GM12878 (cell line): ENCODE measurements around the gene OR6C70. TPM values are rescaled to one million over a fixed set of nuclear protein-coding genes. Genes with fewer than 3 reads are reported as not detected.

ENCODE experiments used
- ATAC-seq: fragments of 200-7000 bp; cut with Tn5 transposase; 3 replicates; pipeline ENCODE4 v1.9.1; 2020; ENCODE audit warnings: mild to moderate bottlenecking, moderate library complexity
- BruUV-seq: library from RNA; stranded (reverse); fragments of 400-500 nt; replicated peaks from 2 replicates; lab custom pipeline; 2021; lab: Mats Ljungman, UMichigan
- CTCF ChIA-PET: fragments of 300-600 bp; sonication (Branson Sonifier 250); formaldehyde crosslinking; extraction: SDS; loops from one replicate; lab custom pipeline; 2021; ENCODE audit warnings: inconsistent platforms; lab: Yijun Ruan, JAX
- POLR2A ChIA-PET: fragments of 350-600 bp; formaldehyde crosslinking; extraction: SDS; loops from one replicate; lab custom pipeline; 2021; ENCODE audit warnings: inconsistent platforms; lab: Charles Lee
- RAD21 ChIA-PET: fragments of 300-600 bp; sonication (Branson Sonifier 250); formaldehyde crosslinking; loops from one replicate; lab custom pipeline; 2023; ENCODE audit warnings: antibody characterized with exemption; ENCODE audit not compliant: unreplicated experiment; lab: Charles Lee
- SMC1A ChIA-PET: fragments of 300-600 bp; sonication (Branson Sonifier 250); formaldehyde crosslinking; loops from one replicate; lab custom pipeline; 2023; ENCODE audit not compliant: unreplicated experiment, uncharacterized antibody; lab: Charles Lee
- DNase-seq: peaks from one replicate; pipeline ENCODE4 v3.0.0-alpha.2; 2011; ENCODE audit warnings: low read depth, low spot score
- FAIRE-seq: peaks from 3 replicates; lab custom pipeline; 2011; peaks lifted over from hg19 to GRCh38; lab: Jason Lieb, UNC
- H2AFZ ChIP-seq: 2 replicates; pipeline ENCODE4 v1.6.0; 2011; ENCODE audit warnings: low read depth, low read length, control low read depth; ENCODE audit not compliant: control insufficient read depth
- H3K27ac ChIP-seq: 2 replicates; pipeline ENCODE4 v1.5.1; 2011; ENCODE audit warnings: control low read depth; ENCODE audit not compliant: control insufficient read depth, insufficient read depth
- H3K27me3 ChIP-seq, 2 experiments: replicated peaks in 1 of 2; 2 replicates each; pipeline versions ENCODE4 v1.6.0 to v1.6.1; 2011; ENCODE audit warnings: low read length in 1 of 2; ENCODE audit not compliant: control insufficient read depth in 2 of 2, insufficient read depth in 2 of 2
- H3K36me3 ChIP-seq, 2 experiments: 2 replicates each; pipeline ENCODE4 v1.5.1; 2011; ENCODE audit warnings: low read length in 1 of 2; ENCODE audit not compliant: control insufficient read depth in 2 of 2, insufficient read depth in 2 of 2
- H3K4me1 ChIP-seq: 2 replicates; pipeline ENCODE4 v1.6.1; 2011; ENCODE audit warnings: mild to moderate bottlenecking, low read length, moderate library complexity, mixed read lengths; ENCODE audit not compliant: control insufficient read depth, insufficient read depth
- H3K4me2 ChIP-seq: 2 replicates; pipeline ENCODE4 v1.6.0; 2011; ENCODE audit warnings: control low read depth; ENCODE audit not compliant: control insufficient read depth, insufficient read depth
- H3K4me3 ChIP-seq: fragments of 200-600 bp; sonication (generic); 2 replicates; pipeline ENCODE4 v1.5.1; 2016
- H3K79me2 ChIP-seq: 2 replicates; pipeline ENCODE4 v1.6.0; 2011; ENCODE audit warnings: low read length; ENCODE audit not compliant: control insufficient read depth, insufficient read depth
- H3K9ac ChIP-seq: 2 replicates; pipeline ENCODE4 v1.8.0; 2011; ENCODE audit warnings: low read length, control low read depth, mixed read lengths; ENCODE audit not compliant: control insufficient read depth, insufficient read depth
- H3K9me3 ChIP-seq: replicated peaks from 3 replicates; pipeline ENCODE4 v1.5.1; 2011; ENCODE audit warnings: mild to moderate bottlenecking, low read length; ENCODE audit not compliant: control insufficient read depth, insufficient read depth
- H4K20me1 ChIP-seq: 2 replicates; pipeline ENCODE4 v1.6.0; 2011; ENCODE audit not compliant: control insufficient read depth, insufficient read depth
- CEBPB ChIP-seq, 2 experiments: fragments of 150-350 bp in 1 of 2; IDR thresholded peaks; 2 replicates each; pipeline ENCODE4 v1.6.1; 2012 to 2014; ENCODE audit warnings: low read depth in 2 of 2, low read length in 2 of 2, borderline replicate concordance in 1 of 2, inconsistent platforms in 1 of 2
- E4F1 ChIP-seq: fragments of 450-650 bp; IDR thresholded peaks from 2 replicates; pipeline ENCODE4 v1.6.1; 2018; ENCODE audit warnings: borderline replicate concordance, mild to moderate bottlenecking; ENCODE audit not compliant: partially characterized antibody
- NFXL1 ChIP-seq: fragments of 450-650 bp; IDR thresholded peaks from 2 replicates; pipeline ENCODE4 v1.6.1; 2017; ENCODE audit warnings: antibody characterized with exemption, mild to moderate bottlenecking, borderline replicate concordance
- WGBS: methylation state at CpG from one replicate; pipeline ENCODE4 v1.1.6; 2016; ENCODE audit warnings: low lambda C conversion rate; ENCODE audit not compliant: insufficient replicate concordance, insufficient coverage; ENCODE audit errors: missing lambda C conversion rate; 5-methylcytosine and 5-hydroxymethylcytosine counted together
- in situ Hi-C: fragments of 300-500 bp; cut with MboI; formaldehyde crosslinking; loops from 9 replicates; pipeline ENCODE4 v1.14.3; 2018; ENCODE audit warnings: mixed read lengths
- intact Hi-C: fragments of 100-400 bp; cut with micrococcal nuclease; formaldehyde crosslinking; loops from one replicate; pipeline ENCODE4 v1.14.2; 2022; ENCODE audit not compliant: unreplicated experiment
- polyA plus RNA-seq, 11 experiments: library from polyadenylated mRNA; depleted of rRNA in 4 of 11; unstranded in 6 of 11; stranded (reverse) in 5 of 11; fragments of >200 nt; fragmentation: Nextera tagmentation in 4 of 11; fragmentation: Illumina TruSeq in 1 of 11; extraction: Ambion mirVana in 4 of 11; extraction: Trizol in 1 of 11; gene quantifications; 1 replicate in 1 of 11; 2 replicates in 10 of 11; pipeline versions ENCODE4 v1.2.1 to v1.2.3, GENCODE V29; 2011 to 2016; ENCODE audit warnings: inconsistent platforms in 2 of 11, missing spikeins in 2 of 11, low read depth in 1 of 11
- total RNA-seq, 4 experiments: library from RNA; depleted of rRNA in 3 of 4; stranded (reverse); fragments of >200 nt in 3 of 4; fragmentation: Illumina TruSeq in 1 of 4; extraction: Trizol in 1 of 4; gene quantifications; 2 replicates each; pipeline versions ENCODE4 v1.2.1 to v1.2.3, GENCODE V29; 2013 to 2021

The OR6C70 gene
- total and polyA plus RNA-seq, 10 of the 15 experiments (the other 5 are each of a cell fraction or from before 2014, with no cell fraction given): not detected

DNA sequence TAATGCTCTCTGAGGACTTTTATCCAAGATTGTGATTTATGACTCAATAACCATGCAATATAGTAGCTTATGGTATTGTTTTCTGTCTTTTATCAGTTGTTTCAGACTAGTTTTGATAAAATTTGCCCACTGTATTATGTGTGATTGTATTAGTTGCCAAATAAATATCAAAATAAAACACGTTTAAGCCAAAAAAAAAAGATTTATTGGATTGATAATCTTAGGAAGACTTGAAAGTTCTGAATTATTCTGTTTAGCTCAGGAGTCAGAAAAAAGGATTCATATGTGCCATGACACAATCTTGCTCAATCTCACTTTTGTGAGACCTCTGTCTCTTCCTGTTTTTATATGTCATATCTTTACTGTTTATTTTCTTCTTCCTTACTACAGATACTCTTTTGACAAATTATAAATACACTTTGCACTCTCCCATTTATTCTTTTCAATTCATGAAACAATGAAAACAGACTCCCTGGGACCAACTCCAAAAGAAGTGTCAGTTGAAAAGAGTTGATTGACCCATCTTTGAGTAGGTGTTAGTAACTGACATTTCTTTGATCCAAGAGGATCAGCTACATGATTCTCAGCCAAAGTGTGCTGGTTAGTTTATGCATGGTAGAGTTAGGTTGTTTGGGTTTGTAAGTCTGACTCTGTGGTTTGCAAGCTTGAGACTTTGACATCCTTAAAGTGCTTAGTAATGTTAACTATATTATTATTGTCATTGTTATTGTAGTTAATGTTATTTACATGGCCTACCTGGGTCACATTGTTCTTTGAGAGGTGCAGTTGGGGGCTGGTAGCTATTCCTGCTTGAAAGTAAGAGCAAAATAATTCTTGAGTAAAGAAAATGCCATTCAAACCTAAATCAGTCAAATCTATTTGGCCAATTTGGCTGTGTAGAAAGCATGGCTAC is 41.4 kb downstream of the OR6C70 start:
- H3K79me2 ChIP-seq: no peaks in the 10 kb centered on the region
- no peaks in the 10 kb centered on the region for H4K20me1 ChIP-seq
- no peaks in the 10 kb centered on the region for H3K36me3 ChIP-seq
- POLR2A ChIA-PET: no interaction called here
- SMC1A ChIA-PET: no interaction called here
- DNase-seq (no peak), ATAC-seq (no peak), FAIRE-seq (no peak)
- 4% methylated on average over 1 of the region's 1 CpG for WGBS
- in situ Hi-C loops (no loop called here), intact Hi-C loops (no loop called here)
- no peaks in the 10 kb centered on the region for H3K27me3 ChIP-seq
- no peak overlapping the region for H3K9ac ChIP-seq
- TF ChIP-seq NFXL1 (no peak), E4F1 (no peak), CEBPB (IDR thresholded peaks at IDR 0.05; ENCODE audit: borderline replicate concordance in 1 of 2, low read depth in 2 of 2, low read length in 2 of 2) (no peak)
- no peak overlapping the region for H3K4me2 ChIP-seq
- no peak overlapping the region for H3K27ac ChIP-seq
- no peaks in the 10 kb centered on the region for H3K9me3 ChIP-seq
- H3K4me3 ChIP-seq: no peak overlapping the region
- H3K4me1 ChIP-seq: no peaks in the 10 kb centered on the region
- no TSS peak for BruUV-seq
- RAD21 ChIA-PET: no interaction called here
- CTCF ChIA-PET: interaction anchor here (1.5 kb wide), 1 partner anchor 15 kb away, joined by 3 read pairs; the partner anchor contains the start of gene OR6C2
- H2AFZ ChIP-seq: no peak overlapping the region
